ENCODE data around the gene ADM2. TPM values are rescaled to one million over a fixed set of nuclear protein-coding genes. Genes with fewer than 3 reads are reported as not detected.

The ADM2 gene
- polyA plus RNA-seq, 3 donors: 0.31 to 6.1 TPM; not detected in 1

- H3K27ac ChIP-seq (ENCODE audit: low read depth, low read length): no peak overlapping the region
- 75 to 80% (median 79%) methylated on average over 7 of the region's 7 CpGs for WGBS, 3 donors
Observed at GRCh38 chr22:50476868-50477267, 4.5 kb upstream of the ADM2 start.

GRCh38 chr22:50477923-50478322 is 3.4 kb upstream of the ADM2 start:
- 92 to 94% (median 94%) methylated on average over 12 of the region's 12 CpGs for WGBS, 3 donors

GRCh38 chr22:50479721-50480120 is 1.6 kb upstream of the ADM2 start:
- 60 to 70% (median 64%) methylated on average over 11 of the region's 11 CpGs for WGBS, 3 donors
- no peak overlapping the region for H3K27ac ChIP-seq (ENCODE audit: low read depth, low read length)

More at GRCh38 chr22:50477923-50478322, 3.4 kb upstream of the ADM2 start:
- no peak overlapping the region for H3K27ac ChIP-seq (ENCODE audit: low read depth, low read length)

- WGBS, 3 donors: 2 to 9% (median 3%) methylated on average over 35 to 45 of the region's 45 CpGs
- H3K27ac ChIP-seq (ENCODE audit: low read depth, low read length): no peak overlapping the region
Observed at GRCh38 chr22:50481045-50481439, 301 bp upstream of the ADM2 start.

- WGBS, 3 donors: 41 to 60% (median 58%) methylated on average over 33 to 35 of the region's 35 CpGs
- H3K27ac ChIP-seq (ENCODE audit: low read depth, low read length): no peak overlapping the region
Observed at GRCh38 chr22:50482107-50483074, 1.0 kb downstream of the ADM2 start.

- WGBS, 3 donors: 33 to 83% (median 80%) methylated on average over 10 of the region's 10 CpGs
Observed at GRCh38 chr22:50483106-50483505, 1.8 kb downstream of the ADM2 start.

GRCh38 chr22:50483556-50483955 is 2.2 kb downstream of the ADM2 start:
- 53 to 92% (median 87%) methylated on average over 6 to 8 of the region's 8 CpGs for WGBS, 3 donors
- no peak overlapping the region for H3K27ac ChIP-seq (ENCODE audit: low read depth, low read length)

More at GRCh38 chr22:50483106-50483505, 1.8 kb downstream of the ADM2 start:
- H3K27ac ChIP-seq (ENCODE audit: low read depth, low read length): no peak overlapping the region

- no peak overlapping the region for H3K27ac ChIP-seq (ENCODE audit: low read depth, low read length)
- 47 to 87% (median 83%) methylated on average over 30 to 31 of the region's 31 CpGs for WGBS, 3 donors
Observed at GRCh38 chr22:50483977-50484853, 2.9 kb downstream of the ADM2 start.

- no peak overlapping the region for H3K27ac ChIP-seq (ENCODE audit: low read depth, low read length)
- WGBS, 3 donors: 39 to 66% (median 63%) methylated on average over 27 to 29 of the region's 29 CpGs
Observed at GRCh38 chr22:50485221-50486131, 4.1 kb downstream of the ADM2 start.

GRCh38 chr22:50486561-50487289 is 5.4 kb downstream of the ADM2 start, which contains the start of gene MIOX:
MIOX (plus strand) TSS chr22:50486859; CDS start chr22:50486898, 39 bp downstream.
- WGBS, 3 donors: 69 to 73% (median 71%) methylated on average over 23 of the region's 23 CpGs

GRCh38 chr22:50487290-50488005 is 6.1 kb downstream of the ADM2 start:
- no peak overlapping the region for H3K27ac ChIP-seq (ENCODE audit: low read depth, low read length)
- 80 to 89% (median 83%) methylated on average over 23 of the region's 23 CpGs for WGBS, 3 donors

More at GRCh38 chr22:50486561-50487289, 5.4 kb downstream of the ADM2 start, which contains the start of gene MIOX:
- H3K27ac ChIP-seq (ENCODE audit: low read depth, low read length): no peak within 1 kb of the TSS

GRCh38 chr22:50488006-50488677 is 6.8 kb downstream of the ADM2 start:
- 75 to 82% (median 80%) methylated on average over 15 to 17 of the region's 18 CpGs for WGBS, 3 donors
- H3K27ac ChIP-seq (ENCODE audit: low read depth, low read length): no peak overlapping the region

GRCh38 chr22:50488886-50489285 is 7.5 kb downstream of the ADM2 start:
- 80 to 89% (median 81%) methylated on average over 18 to 19 of the region's 19 CpGs for WGBS, 3 donors
- no peak overlapping the region for H3K27ac ChIP-seq (ENCODE audit: low read depth, low read length)

GRCh38 chr22:50489363-50490243 is 8.3 kb downstream of the ADM2 start:
- H3K27ac ChIP-seq (ENCODE audit: low read depth, low read length): no peak overlapping the region
- WGBS, 3 donors: 77 to 88% (median 86%) methylated on average over 31 of the region's 31 CpGs
